Stimulated activated CD4-positive, alpha-beta T cell treated with anti-CD3 and anti-CD28 coated beads, Interleukin-15, amount 100 ng/mL, for 48 hours (primary cell): ENCODE results near the gene TMC1.
"Not testable (repeated sequence)": the region's sequence is repeated elsewhere in the genome, so short reads cannot be mapped to it uniquely, and the experiment has no call there.

Source experiments
- DNase-seq, 2 donors: peaks; one replicate each; pipeline ENCODE4 v3.0.0-alpha.2; 2020; ENCODE audit warnings: low read depth in 2 of 2

TMC1 gene

DNA sequence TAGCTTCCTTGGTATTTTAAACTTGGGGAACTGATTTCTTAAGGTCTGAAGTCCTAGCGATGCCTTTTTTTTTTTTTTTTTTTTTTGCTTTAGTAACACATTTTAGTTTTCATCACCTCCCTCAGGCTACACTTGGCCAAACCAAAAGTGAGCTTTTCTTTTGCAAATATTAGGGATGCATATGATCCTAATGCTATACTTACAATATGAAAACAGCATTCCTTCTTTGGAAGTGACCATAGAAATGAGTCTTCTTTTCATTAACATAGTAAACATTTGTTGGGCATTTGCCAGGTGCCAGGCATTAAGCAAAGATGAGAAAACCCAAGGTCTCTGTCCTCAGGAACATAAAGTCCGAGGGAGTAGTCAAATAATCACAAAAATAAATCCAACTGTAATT lies 241.6 kb downstream of the TMC1 start:
- DNase-seq: no peak

GRCh38 chr9:72769546-72769945 lies 248.1 kb downstream of the TMC1 start:
- DNase-seq: no peak

DNA sequence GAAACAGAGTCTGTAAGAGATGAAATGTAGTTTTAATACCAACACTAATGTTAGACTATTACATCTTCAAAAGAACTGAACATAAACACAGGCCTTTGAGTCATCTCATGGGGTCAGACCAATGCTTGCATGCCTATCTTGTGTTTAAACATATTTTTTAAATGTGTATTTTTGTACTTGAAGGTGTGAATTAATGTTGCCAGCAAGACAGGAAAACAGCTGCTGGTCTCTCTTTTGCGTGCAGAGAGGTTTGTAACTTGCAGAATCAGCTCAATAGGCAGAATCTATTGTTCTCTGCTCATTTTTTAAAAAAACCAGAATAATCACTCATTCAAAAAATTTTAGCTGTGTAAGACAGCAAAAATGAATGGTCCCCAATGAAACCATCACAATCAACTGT lies 251.3 kb downstream of the TMC1 start:
- no peak for DNase-seq

- no peak for DNase-seq
These were observed 252.2 kb downstream of the TMC1 start for GRCh38 chr9:72773570-72773969.

DNA sequence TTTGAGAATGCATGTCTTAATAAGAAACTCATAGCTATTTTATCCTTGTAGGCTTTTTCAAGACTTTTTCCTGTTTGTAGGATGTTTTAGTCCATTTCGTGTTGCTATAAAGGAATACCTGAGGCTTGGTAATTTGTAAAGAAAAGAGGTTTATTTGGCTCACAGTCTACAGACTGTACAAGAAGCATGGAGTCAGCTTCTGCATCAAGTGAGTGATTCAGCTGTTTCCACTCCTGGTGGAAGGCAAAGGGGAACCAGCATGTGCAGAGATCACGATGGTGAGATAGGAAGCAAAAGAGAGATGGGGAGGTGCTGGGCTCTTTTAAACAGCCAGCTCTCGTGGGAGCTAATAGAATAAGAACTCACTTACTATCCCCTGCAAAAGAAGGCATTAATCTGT lies 254.2 kb downstream of the TMC1 start:
- DNase-seq: no peak

DNA sequence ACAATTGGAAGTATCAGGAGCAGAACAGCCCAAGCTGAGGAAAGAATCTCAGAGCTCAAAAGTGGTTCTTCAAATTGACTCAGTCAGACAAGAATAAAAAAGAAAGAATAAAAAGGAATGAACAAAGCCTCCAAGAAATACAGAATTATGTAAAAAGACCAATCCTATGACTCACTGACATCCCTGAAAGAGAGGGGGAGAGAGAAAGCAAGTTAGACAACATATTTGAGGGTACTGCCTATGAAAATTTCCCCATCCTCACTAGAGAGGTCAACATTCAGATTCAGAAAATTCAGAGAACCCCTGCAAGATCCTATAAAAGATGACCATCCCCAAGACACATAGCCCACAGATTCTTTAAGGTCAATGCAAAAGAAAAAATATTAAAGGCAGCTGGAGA lies 258.2 kb downstream of the TMC1 start:
- DNase-seq: no peak

- no peak for DNase-seq
These were observed 265.5 kb downstream of the TMC1 start for GRCh38 chr9:72786948-72787347.

DNA sequence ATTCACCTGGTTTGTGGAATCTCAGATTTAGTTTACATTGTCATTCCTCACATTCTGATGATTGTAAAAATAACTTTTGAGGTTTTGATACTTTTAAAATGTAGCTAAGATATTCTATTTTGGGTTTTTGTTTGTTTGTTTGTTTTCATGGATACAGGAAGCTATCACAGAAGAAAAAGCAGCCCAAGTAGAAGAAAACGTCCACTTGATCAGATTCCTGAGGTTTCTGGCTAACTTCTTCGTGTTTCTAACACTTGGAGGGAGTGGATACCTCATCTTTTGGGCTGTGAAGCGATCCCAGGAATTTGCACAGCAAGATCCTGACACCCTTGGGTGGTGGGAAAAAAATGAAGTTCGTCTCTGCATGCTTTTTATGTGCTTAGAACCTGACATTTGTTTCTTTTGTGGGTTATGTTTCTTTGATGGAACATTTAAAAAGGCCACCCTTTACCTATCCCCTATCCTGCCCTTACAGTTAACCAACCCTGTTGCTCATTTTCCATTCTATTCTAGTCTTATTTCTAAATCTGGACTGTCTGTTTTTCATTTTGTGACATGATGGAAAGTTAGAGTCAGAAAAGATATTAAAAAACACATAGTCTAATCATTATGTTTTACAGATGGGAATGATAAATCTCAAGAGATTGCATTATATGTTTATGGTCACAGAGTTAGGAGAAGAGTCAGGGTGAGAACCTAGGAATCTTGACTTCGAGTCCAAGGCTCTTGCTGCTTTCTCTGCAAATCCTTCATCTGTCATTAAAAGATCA lies 267.7 kb downstream of the TMC1 start:
- DNase-seq: no peak

DNA sequence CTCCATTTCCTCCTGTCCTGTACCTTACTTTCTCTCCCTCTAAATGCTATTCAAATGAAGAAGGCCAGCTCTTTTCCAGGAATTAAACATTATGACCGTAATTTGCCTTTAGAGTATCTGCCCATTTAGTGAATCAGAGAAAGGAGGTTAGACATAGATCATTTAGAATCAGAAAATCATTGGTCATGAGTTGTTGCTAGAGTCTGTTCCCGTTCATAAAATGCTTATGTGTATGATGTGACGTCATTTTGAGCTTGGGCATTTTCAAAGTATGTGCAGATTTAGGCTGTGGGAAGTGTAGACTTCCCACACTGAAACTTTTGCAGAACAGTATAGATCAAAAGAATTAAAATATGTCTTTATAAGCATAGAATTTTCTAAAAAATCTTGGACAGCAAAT lies 268.5 kb downstream of the TMC1 start:
- DNase-seq: no peak

DNA sequence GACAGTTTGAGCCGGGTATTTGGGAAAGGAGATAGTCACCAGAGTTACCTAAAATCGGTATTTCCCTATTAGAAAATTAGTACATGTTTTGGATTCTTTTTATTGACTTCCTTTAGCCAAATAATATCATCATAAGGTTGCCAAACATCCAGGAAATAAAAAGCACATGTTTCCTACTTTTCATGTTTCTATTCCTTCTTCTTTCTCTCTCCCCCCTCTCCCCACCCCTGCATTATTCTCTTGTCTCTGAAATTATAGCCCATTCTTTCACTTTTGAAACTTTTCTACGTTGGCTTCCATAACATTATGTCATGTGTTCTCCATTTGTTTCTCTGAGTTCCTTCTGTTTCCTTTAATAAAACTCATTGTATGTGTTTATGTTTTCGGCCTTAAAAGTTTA lies 269.6 kb downstream of the TMC1 start:
- DNase-seq: no peak

GRCh38 chr9:72791436-72791835 lies 270.0 kb downstream of the TMC1 start:
- no peak for DNase-seq

DNA sequence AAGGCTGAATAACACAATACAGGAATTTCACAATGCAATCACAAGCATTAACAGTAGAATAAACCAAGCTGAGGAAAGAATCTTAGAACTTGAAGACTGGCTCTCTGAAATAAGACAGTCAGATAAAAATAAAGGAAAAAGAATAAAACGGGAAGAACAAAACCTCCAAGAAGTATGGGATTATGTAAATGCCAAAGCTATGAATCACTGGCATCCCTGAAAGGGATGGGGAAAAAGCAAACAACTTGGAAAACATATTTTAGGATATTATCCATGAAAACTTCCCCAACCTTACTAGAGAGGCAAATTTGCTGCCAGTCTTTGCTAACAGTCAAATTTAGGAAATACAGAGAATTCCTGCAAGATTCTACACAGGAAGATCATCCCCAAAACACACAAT lies 273.5 kb downstream of the TMC1 start:
- no peak for DNase-seq

- no peak for DNase-seq
These were observed 279.1 kb downstream of the TMC1 start for GRCh38 chr9:72800328-72800994.

DNA sequence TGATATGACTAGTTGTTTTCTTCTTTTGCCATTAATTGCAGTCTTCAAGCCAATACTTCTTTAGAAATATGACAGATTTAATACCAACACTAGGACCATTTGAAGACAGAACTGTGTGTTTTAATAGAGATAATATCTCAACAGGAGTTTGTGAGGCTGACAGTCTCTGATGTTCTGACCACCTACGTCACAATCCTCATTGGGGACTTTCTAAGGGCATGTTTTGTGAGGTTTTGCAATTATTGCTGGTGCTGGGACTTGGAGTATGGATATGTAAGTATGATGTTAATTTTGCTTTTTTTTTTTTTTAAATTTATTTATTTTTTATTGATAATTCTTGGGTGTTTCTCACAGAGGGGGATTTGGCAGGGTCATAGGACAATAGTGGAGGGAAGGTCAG lies 283.8 kb downstream of the TMC1 start:
- no peak for DNase-seq

DNA sequence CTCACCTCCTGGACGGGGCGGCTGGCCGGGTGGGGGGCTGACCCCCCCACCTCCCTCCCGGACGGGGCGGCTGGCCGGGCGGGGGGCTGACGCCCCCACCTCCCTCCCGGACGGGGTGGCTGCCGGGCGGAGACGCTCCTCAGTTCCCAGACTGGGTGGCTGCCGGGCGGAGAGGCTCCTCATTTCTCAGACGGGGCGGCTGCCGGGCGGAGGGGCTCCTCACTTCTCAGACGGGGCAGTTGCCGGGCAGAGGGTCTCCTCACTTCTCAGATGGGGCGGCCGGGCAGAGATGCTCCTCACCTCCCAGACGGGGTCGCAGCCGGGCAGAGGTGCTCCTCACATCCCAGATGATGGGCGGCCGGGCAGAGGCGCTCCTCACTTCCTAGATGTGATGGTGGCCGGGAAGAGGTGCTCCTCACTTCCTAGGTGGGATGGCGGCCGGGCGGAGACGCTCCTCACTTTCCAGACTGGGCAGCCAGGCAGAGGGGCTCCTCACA lies 285.0 kb downstream of the TMC1 start:
- not testable (repeated sequence) for DNase-seq

- DNase-seq: no peak
These were observed 286.5 kb downstream of the TMC1 start for GRCh38 chr9:72807765-72808445.

GRCh38 chr9:72808446-72808768 lies 287.0 kb downstream of the TMC1 start:
- DNase-seq: no peak

- no peak for DNase-seq
These were observed 288.2 kb downstream of the TMC1 start for GRCh38 chr9:72809586-72809985.

DNA sequence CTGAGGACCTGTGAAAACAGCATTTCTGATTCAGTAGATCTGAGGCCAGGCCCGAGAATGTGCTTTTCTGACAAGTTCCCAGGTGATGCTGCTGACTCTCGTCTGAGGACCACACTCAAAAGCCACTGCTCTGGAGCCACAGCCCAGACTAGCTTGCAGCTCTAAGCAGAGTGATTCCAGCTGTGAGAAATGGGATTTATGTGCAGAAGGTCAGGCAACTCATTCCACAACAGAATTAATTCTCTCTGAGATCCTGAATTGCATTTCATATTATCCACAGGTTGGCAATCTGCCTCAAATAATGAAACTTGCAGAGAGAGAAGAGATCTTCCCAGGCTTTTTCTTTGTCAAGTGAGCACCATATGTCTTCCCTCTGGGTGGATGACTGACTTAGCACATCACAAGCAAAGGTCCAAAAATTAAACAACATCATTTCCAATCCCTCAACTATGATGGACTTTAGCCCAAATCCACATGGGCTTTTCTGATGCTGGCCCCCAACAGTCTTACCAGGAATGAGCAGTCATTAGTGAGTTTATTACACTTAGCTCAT lies 291.2 kb downstream of the TMC1 start:
- DNase-seq: no peak

- no peak for DNase-seq
These were observed 292.1 kb downstream of the TMC1 start for GRCh38 chr9:72813544-72813943.

- no peak for DNase-seq
These were observed 292.7 kb downstream of the TMC1 start for GRCh38 chr9:72814083-72814597.

DNA sequence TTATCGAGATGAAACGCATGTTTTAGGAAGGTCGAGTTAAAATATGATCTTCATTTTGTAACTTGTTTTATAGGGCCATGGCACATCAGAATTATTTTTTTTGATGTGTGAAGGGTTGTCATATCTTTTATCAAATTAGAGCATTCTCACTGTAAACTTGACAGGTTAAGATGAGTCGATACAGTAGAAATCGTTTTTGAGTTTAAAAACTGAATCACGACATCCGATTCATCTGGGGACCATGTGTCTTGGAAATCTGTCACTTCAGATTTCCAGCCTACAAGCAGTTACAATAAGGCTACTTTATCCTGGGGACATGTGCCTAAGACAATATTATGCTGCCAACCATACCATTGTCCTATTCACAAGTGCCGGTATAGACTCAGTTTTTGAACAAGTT lies 295.3 kb downstream of the TMC1 start:
- no peak for DNase-seq
